ENCODE results near the gene SLCO1B1.

- TF ChIP-seq, protein P1, sequence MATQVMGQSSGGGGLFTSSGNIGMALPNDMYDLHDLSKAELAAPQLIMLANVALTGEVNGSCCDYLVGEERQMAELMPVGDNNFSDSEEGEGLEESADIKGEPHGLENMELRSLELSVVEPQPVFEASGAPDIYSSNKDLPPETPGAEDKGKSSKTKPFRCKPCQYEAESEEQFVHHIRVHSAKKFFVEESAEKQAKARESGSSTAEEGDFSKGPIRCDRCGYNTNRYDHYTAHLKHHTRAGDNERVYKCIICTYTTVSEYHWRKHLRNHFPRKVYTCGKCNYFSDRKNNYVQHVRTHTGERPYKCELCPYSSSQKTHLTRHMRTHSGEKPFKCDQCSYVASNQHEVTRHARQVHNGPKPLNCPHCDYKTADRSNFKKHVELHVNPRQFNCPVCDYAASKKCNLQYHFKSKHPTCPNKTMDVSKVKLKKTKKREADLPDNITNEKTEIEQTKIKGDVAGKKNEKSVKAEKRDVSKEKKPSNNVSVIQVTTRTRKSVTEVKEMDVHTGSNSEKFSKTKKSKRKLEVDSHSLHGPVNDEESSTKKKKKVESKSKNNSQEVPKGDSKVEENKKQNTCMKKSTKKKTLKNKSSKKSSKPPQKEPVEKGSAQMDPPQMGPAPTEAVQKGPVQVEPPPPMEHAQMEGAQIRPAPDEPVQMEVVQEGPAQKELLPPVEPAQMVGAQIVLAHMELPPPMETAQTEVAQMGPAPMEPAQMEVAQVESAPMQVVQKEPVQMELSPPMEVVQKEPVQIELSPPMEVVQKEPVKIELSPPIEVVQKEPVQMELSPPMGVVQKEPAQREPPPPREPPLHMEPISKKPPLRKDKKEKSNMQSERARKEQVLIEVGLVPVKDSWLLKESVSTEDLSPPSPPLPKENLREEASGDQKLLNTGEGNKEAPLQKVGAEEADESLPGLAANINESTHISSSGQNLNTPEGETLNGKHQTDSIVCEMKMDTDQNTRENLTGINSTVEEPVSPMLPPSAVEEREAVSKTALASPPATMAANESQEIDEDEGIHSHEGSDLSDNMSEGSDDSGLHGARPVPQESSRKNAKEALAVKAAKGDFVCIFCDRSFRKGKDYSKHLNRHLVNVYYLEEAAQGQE (IDR thresholded peaks at IDR 0.05; ENCODE audit: low read depth) = no peak
- TF ChIP-seq POLR2A (IDR thresholded peaks at IDR 0.05; ENCODE audit: borderline replicate concordance, extremely low read depth, insufficient read depth, insufficient read length) (no peak), CTCF (IDR thresholded peaks at IDR 0.05 in 2 of 3, conservative IDR thresholded peaks at IDR 0.05 in 1 of 3; ENCODE audit: borderline replicate concordance in 1 of 3, insufficient read depth in 1 of 3, low read depth in 2 of 3, low read length in 2 of 3) (no peak), CEBPB (IDR thresholded peaks at IDR 0.05; ENCODE audit: low read depth) (no peak), EZH2 (IDR thresholded peaks at IDR 0.05) (no peak), EZH2phosphoT487 (IDR thresholded peaks at IDR 0.05; ENCODE audit: borderline replicate concordance) (no peak), SIN3A (IDR thresholded peaks at IDR 0.05; ENCODE audit: low read depth) (no peak)
Observed at GRCh38 chr12:21118760-21119159, 12.2 kb upstream of the SLCO1B1 start.
